HepG2 (cell line): ENCODE measurements around the gene SYNE2. TPM values are rescaled to one million over a fixed set of nuclear protein-coding genes. Genes with fewer than 3 reads are reported as not detected.
"Not testable (repeated sequence)": the region's sequence is repeated elsewhere in the genome, so short reads cannot be mapped to it uniquely, and the experiment has no call there.

ENCODE experiments used
- ATAC-seq: fragments of 200-7000 bp; cut with Tn5 transposase; 3 replicates; pipeline ENCODE4 v1.9.1; 2020; ENCODE audit warnings: mild to moderate bottlenecking, moderate library complexity
- BruUV-seq: library from RNA; stranded (reverse); fragments of 400-500 nt; replicated peaks from 2 replicates; lab custom pipeline; 2021; lab: Mats Ljungman, UMichigan
- CTCF ChIA-PET: fragments of 300-600 bp; formaldehyde crosslinking; extraction: SDS; loops from one replicate; lab custom pipeline; 2021; ENCODE audit warnings: low total read pairs, inconsistent platforms, low intra/inter-chr PET ratio; lab: Yijun Ruan, JAX
- POLR2A ChIA-PET: fragments of 350-600 bp; sonication (Branson Sonifier 250); formaldehyde crosslinking; loops from one replicate; lab custom pipeline; 2020; ENCODE audit warnings: antibody characterized with exemption, inconsistent platforms; lab: Yijun Ruan, JAX
- DNase-seq: peaks from one replicate; pipeline ENCODE4 v3.0.0-alpha.2; 2015; ENCODE audit warnings: low spot score
- FAIRE-seq: peaks from 3 replicates; lab custom pipeline; 2011; peaks lifted over from hg19 to GRCh38; lab: Jason Lieb, UNC
- H2AFZ ChIP-seq: one replicate; pipeline ENCODE4 v1.6.1; 2011; ENCODE audit warnings: low read length, inconsistent platforms
- H3K27ac ChIP-seq: fragments of 300-600 bp; 3 replicates; pipeline ENCODE4 v1.8.0; 2011; ENCODE audit warnings: mixed run types, mild to moderate bottlenecking, mixed read lengths, low read length, inconsistent platforms; ENCODE audit not compliant: insufficient read depth; ENCODE audit errors: extremely low read length
- H3K27me3 ChIP-seq, 2 experiments: fragments of 200-600 bp in 1 of 2; 2 replicates in 1 of 2; 3 replicates in 1 of 2; pipeline versions ENCODE4 v1.6.0 to v1.8.0; 2011; ENCODE audit warnings: low read length in 2 of 2, mild to moderate bottlenecking in 2 of 2, moderate library complexity in 2 of 2, inconsistent platforms in 1 of 2; ENCODE audit not compliant: insufficient read depth in 2 of 2, control insufficient read depth in 1 of 2
- H3K36me3 ChIP-seq, 2 experiments: fragments of 200-600 bp in 1 of 2; replicated peaks in 1 of 2; 2 replicates in 1 of 2; 3 replicates in 1 of 2; pipeline versions ENCODE4 v1.5.1 to v1.8.0; 2011; ENCODE audit warnings: low read length in 2 of 2, inconsistent platforms in 1 of 2; ENCODE audit not compliant: insufficient read depth in 2 of 2, control insufficient read depth in 1 of 2
- H3K4me1 ChIP-seq: 2 replicates; pipeline ENCODE4 v1.5.1; 2012; ENCODE audit warnings: low read length, inconsistent platforms; ENCODE audit not compliant: insufficient read depth
- H3K4me2 ChIP-seq: 2 replicates; pipeline ENCODE4 v1.6.0; 2011; ENCODE audit warnings: low read depth, low read length, inconsistent platforms
- H3K4me3 ChIP-seq, 3 experiments: fragments of 200-600 bp in 1 of 3; sonication (generic), shearing (Covaris generic) in 1 of 3; replicated peaks in 1 of 3; 2 replicates each; pipeline ENCODE4 v1.5.1; 2011 to 2016; ENCODE audit warnings: low read length in 3 of 3, inconsistent platforms in 2 of 3, low read depth in 2 of 3, mild to moderate bottlenecking in 2 of 3, control low read depth in 1 of 3, mixed read lengths in 1 of 3; ENCODE audit not compliant: insufficient read depth in 1 of 3
- H3K79me2 ChIP-seq: one replicate; pipeline ENCODE4 v1.6.1; 2011; ENCODE audit warnings: low read length, inconsistent platforms; ENCODE audit not compliant: insufficient read depth
- H3K9ac ChIP-seq: 2 replicates; pipeline ENCODE4 v1.6.0; 2011; ENCODE audit warnings: mild to moderate bottlenecking, low read depth, low read length, inconsistent platforms; ENCODE audit not compliant: insufficient read depth
- H3K9me3 ChIP-seq: 2 replicates; pipeline ENCODE4 v1.5.1; 2012; ENCODE audit warnings: mild to moderate bottlenecking, low read length
- H4K20me1 ChIP-seq: 2 replicates; pipeline ENCODE4 v1.6.0; 2011; ENCODE audit warnings: inconsistent platforms, mild to moderate bottlenecking, low read length, moderate library complexity; ENCODE audit not compliant: insufficient read depth
- E2F5 ChIP-seq: sonication (generic); formaldehyde crosslinking; conservative IDR thresholded peaks from 2 replicates; pipeline ENCODE4 v1.4.0; 2020; ENCODE audit warnings: missing genetic modification reagents
- FOXK2 ChIP-seq: fragments of 450-650 bp; IDR thresholded peaks from 2 replicates; pipeline ENCODE4 v1.6.1; 2016
- ISL2 ChIP-seq: sonication (generic); formaldehyde crosslinking; IDR thresholded peaks from 2 replicates; pipeline ENCODE4 v1.5.0; 2020; ENCODE audit warnings: missing genetic modification reagents
- NCOR1 ChIP-seq: fragments of 200-600 bp; sonication (generic); IDR thresholded peaks from 2 replicates; pipeline ENCODE4 v1.7.0; 2017; ENCODE audit warnings: antibody characterized with exemption, low read length, borderline replicate concordance
- ZBTB46 ChIP-seq: sonication (generic); formaldehyde crosslinking; IDR thresholded peaks from 2 replicates; pipeline ENCODE4 v1.4.0; 2020; ENCODE audit warnings: mild to moderate bottlenecking, missing genetic modification reagents, borderline replicate concordance
- ZFP41 ChIP-seq: sonication (generic); formaldehyde crosslinking; IDR thresholded peaks from 2 replicates; pipeline ENCODE4 v1.4.0; 2020; ENCODE audit warnings: mild to moderate bottlenecking, missing genetic modification reagents, borderline replicate concordance
- ZNF33A ChIP-seq: sonication (generic); formaldehyde crosslinking; IDR thresholded peaks from 2 replicates; pipeline ENCODE4 v1.5.1; 2020; ENCODE audit warnings: missing genetic modification reagents, mild to moderate bottlenecking, moderate library complexity, borderline replicate concordance
- ZNF776 ChIP-seq: sonication (generic); formaldehyde crosslinking; IDR thresholded peaks from 2 replicates; pipeline ENCODE4 v1.4.0; 2020; ENCODE audit warnings: mild to moderate bottlenecking, missing genetic modification reagents
- WGBS: methylation state at CpG from one replicate; pipeline ENCODE4 v1.1.6; 2017; ENCODE audit warnings: low lambda C conversion rate; 5-methylcytosine and 5-hydroxymethylcytosine counted together
- in situ Hi-C: cut with HindIII; loops from 2 replicates; pipeline ENCODE4 v1.10.0; 2017; ENCODE audit warnings: low pct_unique_long_range_greater_than_20kb; ENCODE audit not compliant: extremely low pct_ligation_motif_present
- intact Hi-C: fragments of 100-400 bp; cut with micrococcal nuclease; formaldehyde crosslinking; loops from one replicate; pipeline ENCODE4 v1.10.0; 2022; ENCODE audit not compliant: unreplicated experiment
- polyA plus RNA-seq, 8 experiments: library from polyadenylated mRNA; depleted of rRNA in 3 of 8; stranded (reverse) in 7 of 8; unstranded in 1 of 8; fragments of >200 nt; fragmentation: Illumina TruSeq in 4 of 8; extraction: Trizol in 4 of 8; gene quantifications; 2 replicates each; pipeline versions ENCODE4 v1.2.1 to v1.2.3, GENCODE V29; 2011 to 2016; ENCODE audit warnings: low read depth in 4 of 8, missing spikeins in 1 of 8, mixed read lengths in 1 of 8; ENCODE audit not compliant: insufficient read depth in 1 of 8
- total RNA-seq, 5 experiments: library from RNA; depleted of rRNA; stranded (reverse); fragments of >200 nt; fragmentation: Illumina TruSeq; extraction: Trizol; gene quantifications; 2 replicates each; pipeline ENCODE4 v1.2.3, GENCODE V29; 2016; ENCODE audit warnings: low read depth in 1 of 5

Gene SYNE2
- total and polyA plus RNA-seq, 2 of the 13 experiments (the other 11 are each of a cell fraction or from before 2014, with no cell fraction given) = 6.2 to 13.3 TPM

- H3K79me2 ChIP-seq = no peaks in the 10 kb centered on the region
- no peak overlapping the region for H3K9ac ChIP-seq
- peaks cover 17% of the 10 kb centered on the region for H3K4me1 ChIP-seq
Observed at GRCh38 chr14:63863004-63863403, 10.2 kb downstream of the SYNE2 start.

GRCh38 chr14:63864775-63865174, 12.0 kb downstream of the SYNE2 start:
- H2AFZ ChIP-seq, H3K79me2 ChIP-seq, H3K27ac ChIP-seq, CTCF ChIA-PET, in situ Hi-C loops, H3K9me3 ChIP-seq, ATAC-seq, H3K9ac ChIP-seq, H4K20me1 ChIP-seq, H3K27me3 ChIP-seq, DNase-seq, intact Hi-C loops, H3K36me3 ChIP-seq: not testable (repeated sequence)
- Histone ChIP-seq H3K4me3 (peak overlapping the region in 1 of 3 experiments; percentile 23; a peak in 1 of 6 replicates), H3K4me1 (peaks cover 17% of the 10 kb centered on the region), H3K4me2 (peak overlapping the region; percentile 62; the same call in 1 of the 2 replicates)
- peak; percentile 57 for FAIRE-seq
- 6% methylated on average over 1 of the region's 2 CpGs for WGBS
- POLR2A ChIA-PET = interaction anchor here (1.8 kb wide), 1 partner anchor 11 kb away, joined by 5 read pairs; the partner anchor contains the start of gene SYNE2
- TSS peak; percentile 32 for BruUV-seq

More at GRCh38 chr14:63863004-63863403, 10.2 kb downstream of the SYNE2 start:
- Histone ChIP-seq H3K27me3 (no peaks in the 10 kb centered on the region), H3K9me3 (no peaks in the 10 kb centered on the region), H3K27ac (no peak overlapping the region), H3K36me3 (no peaks in the 10 kb centered on the region), H4K20me1 (no peaks in the 10 kb centered on the region), H3K4me2 (no peak overlapping the region), H2AFZ (no peak overlapping the region), H3K4me3 (no peak overlapping the region)
- 96% methylated on average over 5 of the region's 6 CpGs for WGBS
- intact Hi-C loops (no loop called here), in situ Hi-C loops (no loop called here)
- DNase-seq = no peak
- BruUV-seq = no TSS peak
- ChIA-PET POLR2A (no interaction called here), CTCF (no interaction called here)
- TF ChIP-seq ZNF776 (no peak), ISL2 (CRISPR knock-in tag) (no peak), ZFP41 (no peak), ZNF33A (no peak), E2F5 (no peak), NCOR1 (no peak), ZBTB46 (CRISPR knock-in tag) (no peak), FOXK2 (no peak)
- FAIRE-seq = no peak
- no peak for ATAC-seq
